Kidney (tissue), 14 donors: ENCODE measurements around the gene INTS2. TPM values are rescaled to one million over a fixed set of nuclear protein-coding genes. Genes with fewer than 3 reads are reported as not detected.

Experiments
- DNase-seq, 5 donors: peaks; one replicate each; pipeline ENCODE4 v3.0.0-alpha.2; 2013 to 2020
- FAIRE-seq: peaks from 2 replicates; lab custom pipeline; 2012; peaks lifted over from hg19 to GRCh38; lab: Jason Lieb, UNC
- H3K27ac ChIP-seq, 2 donors: one replicate each; pipeline ENCODE4 v1.7.0; 2013; ENCODE audit warnings: low read depth in 2 of 2, low read length in 2 of 2, inconsistent platforms in 1 of 2
- H3K27me3 ChIP-seq: one replicate; pipeline ENCODE4 v1.7.1; 2013; ENCODE audit warnings: low read length, inconsistent platforms; ENCODE audit not compliant: control insufficient read depth, insufficient read depth
- H3K36me3 ChIP-seq, 3 donors: one replicate each; pipeline versions ENCODE4 v1.7.0 to v1.7.1; 2013; ENCODE audit warnings: low read length in 3 of 3, control low read depth in 1 of 3, inconsistent platforms in 1 of 3; ENCODE audit not compliant: insufficient read depth in 3 of 3, control insufficient read depth in 2 of 3
- H3K4me1 ChIP-seq, 3 donors: one replicate each; pipeline versions ENCODE4 v1.7.0 to v1.7.1; 2013; ENCODE audit warnings: low read length in 3 of 3, inconsistent platforms in 1 of 3, low read depth in 1 of 3; ENCODE audit not compliant: control insufficient read depth in 2 of 3, insufficient read depth in 2 of 3
- H3K4me3 ChIP-seq, 3 donors: one replicate each; pipeline versions ENCODE4 v1.7.0 to v1.8.1; 2013; ENCODE audit warnings: low read length in 3 of 3, control low read depth in 1 of 3, inconsistent platforms in 1 of 3
- H3K9ac ChIP-seq, 3 donors: one replicate each; pipeline versions ENCODE4 v1.7.0 to v1.7.1; 2013; ENCODE audit warnings: low read length in 3 of 3, control low read depth in 1 of 3, inconsistent platforms in 1 of 3
- H3K9me3 ChIP-seq, 3 donors: one replicate each; pipeline versions ENCODE4 v1.7.0 to v1.7.1; 2013; ENCODE audit warnings: low read length in 3 of 3, control low read depth in 1 of 3, inconsistent platforms in 1 of 3; ENCODE audit not compliant: control insufficient read depth in 2 of 3, insufficient read depth in 1 of 3
- CTCF ChIP-seq: IDR thresholded peaks from 3 replicates; pipeline ENCODE4 v1.5.1; 2012; ENCODE audit warnings: mild to moderate bottlenecking, moderate library complexity, borderline replicate concordance; ENCODE audit not compliant: insufficient read depth; ENCODE audit errors: extremely low read depth
- intact Hi-C: fragments of 100-400 bp; cut with DNase I; formaldehyde crosslinking; loops from one replicate; pipeline ENCODE4 v1.11.1; 2022
- polyA plus RNA-seq: library from polyadenylated mRNA; stranded (reverse); fragments of 350-450 nt; fragmentation: Illumina TruSeq; extraction: RNeasy Lipid Tissue Mini Kit (QIAGEN cat#74804); gene quantifications from one replicate; pipeline ENCODE4 v1.2.3, GENCODE V29; 2014; ENCODE audit warnings: low read depth, low replicate concordance; ENCODE audit not compliant: insufficient read depth
- total RNA-seq: library from RNA; stranded (reverse); fragmentation: NEBNext Ultra II Directional; extraction: Animal tissue kit (Norgen Biotek cat#: 25700); gene quantifications from one replicate; pipeline ENCODE4 v1.2.1, GENCODE V29; 2021
- donor health status: control.
- donor health status: control.
- donor health status: control.
- donor health status: control.
- donor health status: control.
- donor health status: DM: yes; HTN: yes; CAD: no.
- donor health status: Normal renal cell carcinoma (clear cell type).

Gene INTS2
- total and polyA plus RNA-seq, 2 donors from 2014 or later: 2.2 to 13.4 TPM

- Histone ChIP-seq H3K9me3 (no peaks in the 10 kb centered on the region), H3K4me3 (no peak overlapping the region), H3K27me3 (no peaks in the 10 kb centered on the region), H3K36me3 (peaks cover 0 to 5% (median 4%) of the 10 kb centered on the region in 3 donors), H3K27ac (no peak overlapping the region), H3K9ac (no peak overlapping the region), H3K4me1 (no peaks in the 10 kb centered on the region)
- FAIRE-seq (no peak), DNase-seq (no peak)
- no peak for TF ChIP-seq CTCF
- intact Hi-C loops: no loop called here
Measured at GRCh38 chr17:61880589-61881102, 47.1 kb downstream of the INTS2 start.

GRCh38 chr17:61878984-61879612, 48.7 kb downstream of the INTS2 start:
- no peak for DNase-seq
- Histone ChIP-seq H3K27ac (no peak overlapping the region), H3K4me1 (no peaks in the 10 kb centered on the region), H3K4me3 (no peak overlapping the region), H3K27me3 (no peaks in the 10 kb centered on the region), H3K9me3 (no peaks in the 10 kb centered on the region), H3K9ac (no peak overlapping the region), H3K36me3 (peaks cover 0 to 5% (median 4%) of the 10 kb centered on the region in 3 donors)
- intact Hi-C loops: no loop called here
- FAIRE-seq: no peak
- TF ChIP-seq CTCF: no peak

- Histone ChIP-seq H3K27ac (no peak overlapping the region), H3K9ac (no peak overlapping the region), H3K4me3 (no peak overlapping the region), H3K4me1 (no peaks in the 10 kb centered on the region), H3K36me3 (peaks cover 0 to 5% (median 4%) of the 10 kb centered on the region in 3 donors), H3K9me3 (no peaks in the 10 kb centered on the region), H3K27me3 (no peaks in the 10 kb centered on the region)
- TF ChIP-seq CTCF: no peak
- DNase-seq (no peak), FAIRE-seq (no peak)
- intact Hi-C loops: no loop called here
Measured at GRCh38 chr17:61878520-61878919, 49.3 kb downstream of the INTS2 start.
